Mesodermal cell (in vitro differentiated cells): ENCODE measurements around the gene REEP6.

Source experiments
- H3K27ac ChIP-seq: 2 replicates; pipeline ENCODE4 v1.7.0; 2013; ENCODE audit warnings: mild to moderate bottlenecking, low read depth, low read length, moderate library complexity; ENCODE audit not compliant: severe bottlenecking
- H3K36me3 ChIP-seq: 2 replicates; pipeline ENCODE4 v1.7.1; 2013; ENCODE audit warnings: mild to moderate bottlenecking, low read length, moderate library complexity; ENCODE audit not compliant: control insufficient read depth, insufficient read depth
- H3K4me1 ChIP-seq: one replicate; pipeline ENCODE4 v1.7.1; 2013; ENCODE audit warnings: mild to moderate bottlenecking, low read length; ENCODE audit not compliant: insufficient read depth, control insufficient read depth, poor library complexity, severe bottlenecking
- H3K4me3 ChIP-seq: 2 replicates; pipeline ENCODE4 v1.7.0; 2013; ENCODE audit warnings: low read length, control low read depth, mild to moderate bottlenecking; ENCODE audit not compliant: insufficient read depth, poor library complexity, severe bottlenecking; ENCODE audit errors: extremely low read depth
- H3K9me3 ChIP-seq: 2 replicates; pipeline ENCODE4 v1.7.1; 2013; ENCODE audit warnings: mild to moderate bottlenecking, low read length, moderate library complexity; ENCODE audit not compliant: control insufficient read depth
- WGBS, 2 experiments: methylation state at CpG; one replicate each; pipeline ENCODE4 v1.1.5; 2013; ENCODE audit warnings: missing lambda C conversion rate in 2 of 2; ENCODE audit not compliant: insufficient coverage in 2 of 2; 5-methylcytosine and 5-hydroxymethylcytosine counted together

REEP6 gene

GRCh38 chr19:1457892-1458291 is 33.1 kb upstream of the REEP6 start:
- Histone ChIP-seq H3K4me3 (no peak overlapping the region), H3K36me3 (no peaks in the 10 kb centered on the region), H3K4me1 (peaks cover 5% of the 10 kb centered on the region), H3K9me3 (no peaks in the 10 kb centered on the region), H3K27ac (no peak overlapping the region)
- 89% methylated on average over 15 to 16 of the region's 16 CpGs for WGBS, 2 experiments

GRCh38 chr19:1459479-1459878 is 31.5 kb upstream of the REEP6 start:
- no peaks in the 10 kb centered on the region for H3K9me3 ChIP-seq
- peaks cover 5% of the 10 kb centered on the region for H3K4me1 ChIP-seq
- no peak overlapping the region for H3K4me3 ChIP-seq
- no peak overlapping the region for H3K27ac ChIP-seq
- 85 to 87% methylated on average over 3 to 4 of the region's 9 CpGs for WGBS, 2 experiments
- H3K36me3 ChIP-seq = no peaks in the 10 kb centered on the region

GRCh38 chr19:1460033-1460995 is 30.7 kb upstream of the REEP6 start:
- WGBS, 2 experiments = 93 to 94% methylated on average over 30 to 32 of the region's 36 CpGs
- Histone ChIP-seq H3K9me3 (no peaks in the 10 kb centered on the region), H3K4me1 (peaks cover 5% of the 10 kb centered on the region), H3K27ac (no peak overlapping the region), H3K4me3 (no peak overlapping the region), H3K36me3 (no peaks in the 10 kb centered on the region)

- WGBS, 2 experiments = 75 to 90% methylated on average over 9 to 24 of the region's 24 CpGs
- Histone ChIP-seq H3K27ac (no peak overlapping the region), H3K9me3 (no peaks in the 10 kb centered on the region), H3K4me3 (no peak overlapping the region), H3K36me3 (no peaks in the 10 kb centered on the region), H3K4me1 (peaks cover 8% of the 10 kb centered on the region)
These were observed 29.1 kb upstream of the REEP6 start for GRCh38 chr19:1461862-1462261.

GRCh38 chr19:1465191-1466016 is 25.6 kb upstream of the REEP6 start:
- Histone ChIP-seq H3K4me3 (no peak overlapping the region), H3K4me1 (peaks cover 14% of the 10 kb centered on the region), H3K36me3 (no peaks in the 10 kb centered on the region), H3K27ac (no peak overlapping the region), H3K9me3 (no peaks in the 10 kb centered on the region)
- 20 to 25% methylated on average over 54 to 83 of the region's 83 CpGs for WGBS, 2 experiments

GRCh38 chr19:1466018-1466460 is 24.9 kb upstream of the REEP6 start:
- 22 to 23% methylated on average over 34 to 40 of the region's 41 CpGs for WGBS, 2 experiments

GRCh38 chr19:1466461-1467214 is 24.3 kb upstream of the REEP6 start:
- Histone ChIP-seq H3K27ac (no peak overlapping the region), H3K4me3 (no peak overlapping the region), H3K36me3 (no peaks in the 10 kb centered on the region), H3K4me1 (peaks cover 20% of the 10 kb centered on the region), H3K9me3 (no peaks in the 10 kb centered on the region)
- WGBS, 2 experiments = 9 to 11% methylated on average over 57 to 70 of the region's 70 CpGs

More at GRCh38 chr19:1466018-1466460, 24.9 kb upstream of the REEP6 start:
- peaks cover 18% of the 10 kb centered on the region for H3K4me1 ChIP-seq
- H3K36me3 ChIP-seq = no peaks in the 10 kb centered on the region
- no peaks in the 10 kb centered on the region for H3K9me3 ChIP-seq
- H3K27ac ChIP-seq = no peak overlapping the region
- H3K4me3 ChIP-seq = no peak overlapping the region

- Histone ChIP-seq H3K9me3 (no peaks in the 10 kb centered on the region), H3K4me3 (no peak overlapping the region), H3K36me3 (no peaks in the 10 kb centered on the region), H3K27ac (no peak overlapping the region), H3K4me1 (peaks cover 23% of the 10 kb centered on the region)
- WGBS, 2 experiments = 4 to 5% methylated on average over 34 to 36 of the region's 36 CpGs
These were observed 23.8 kb upstream of the REEP6 start for GRCh38 chr19:1467215-1467489.

GRCh38 chr19:1467490-1468273 is 23.3 kb upstream of the REEP6 start:
- Histone ChIP-seq H3K4me1 (peaks cover 23% of the 10 kb centered on the region), H3K9me3 (no peaks in the 10 kb centered on the region), H3K36me3 (no peaks in the 10 kb centered on the region), H3K27ac (no peak overlapping the region), H3K4me3 (no peak overlapping the region)
- 4 to 6% methylated on average over 79 to 83 of the region's 92 CpGs for WGBS, 2 experiments
